GM03348 (cell line): Measurements from ENCODE around the gene TNS2.
"Not testable (repeated sequence)": the region's sequence is repeated elsewhere in the genome, so short reads cannot be mapped to it uniquely, and the experiment has no call there.

Source experiments
- DNase-seq: peaks from one replicate; pipeline ENCODE4 v3.0.0; 2012; ENCODE audit warnings: low spot score

Gene TNS2, protein sequence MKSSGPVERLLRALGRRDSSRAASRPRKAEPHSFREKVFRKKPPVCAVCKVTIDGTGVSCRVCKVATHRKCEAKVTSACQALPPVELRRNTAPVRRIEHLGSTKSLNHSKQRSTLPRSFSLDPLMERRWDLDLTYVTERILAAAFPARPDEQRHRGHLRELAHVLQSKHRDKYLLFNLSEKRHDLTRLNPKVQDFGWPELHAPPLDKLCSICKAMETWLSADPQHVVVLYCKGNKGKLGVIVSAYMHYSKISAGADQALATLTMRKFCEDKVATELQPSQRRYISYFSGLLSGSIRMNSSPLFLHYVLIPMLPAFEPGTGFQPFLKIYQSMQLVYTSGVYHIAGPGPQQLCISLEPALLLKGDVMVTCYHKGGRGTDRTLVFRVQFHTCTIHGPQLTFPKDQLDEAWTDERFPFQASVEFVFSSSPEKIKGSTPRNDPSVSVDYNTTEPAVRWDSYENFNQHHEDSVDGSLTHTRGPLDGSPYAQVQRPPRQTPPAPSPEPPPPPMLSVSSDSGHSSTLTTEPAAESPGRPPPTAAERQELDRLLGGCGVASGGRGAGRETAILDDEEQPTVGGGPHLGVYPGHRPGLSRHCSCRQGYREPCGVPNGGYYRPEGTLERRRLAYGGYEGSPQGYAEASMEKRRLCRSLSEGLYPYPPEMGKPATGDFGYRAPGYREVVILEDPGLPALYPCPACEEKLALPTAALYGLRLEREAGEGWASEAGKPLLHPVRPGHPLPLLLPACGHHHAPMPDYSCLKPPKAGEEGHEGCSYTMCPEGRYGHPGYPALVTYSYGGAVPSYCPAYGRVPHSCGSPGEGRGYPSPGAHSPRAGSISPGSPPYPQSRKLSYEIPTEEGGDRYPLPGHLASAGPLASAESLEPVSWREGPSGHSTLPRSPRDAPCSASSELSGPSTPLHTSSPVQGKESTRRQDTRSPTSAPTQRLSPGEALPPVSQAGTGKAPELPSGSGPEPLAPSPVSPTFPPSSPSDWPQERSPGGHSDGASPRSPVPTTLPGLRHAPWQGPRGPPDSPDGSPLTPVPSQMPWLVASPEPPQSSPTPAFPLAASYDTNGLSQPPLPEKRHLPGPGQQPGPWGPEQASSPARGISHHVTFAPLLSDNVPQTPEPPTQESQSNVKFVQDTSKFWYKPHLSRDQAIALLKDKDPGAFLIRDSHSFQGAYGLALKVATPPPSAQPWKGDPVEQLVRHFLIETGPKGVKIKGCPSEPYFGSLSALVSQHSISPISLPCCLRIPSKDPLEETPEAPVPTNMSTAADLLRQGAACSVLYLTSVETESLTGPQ (N-terminal part only)

DNA sequence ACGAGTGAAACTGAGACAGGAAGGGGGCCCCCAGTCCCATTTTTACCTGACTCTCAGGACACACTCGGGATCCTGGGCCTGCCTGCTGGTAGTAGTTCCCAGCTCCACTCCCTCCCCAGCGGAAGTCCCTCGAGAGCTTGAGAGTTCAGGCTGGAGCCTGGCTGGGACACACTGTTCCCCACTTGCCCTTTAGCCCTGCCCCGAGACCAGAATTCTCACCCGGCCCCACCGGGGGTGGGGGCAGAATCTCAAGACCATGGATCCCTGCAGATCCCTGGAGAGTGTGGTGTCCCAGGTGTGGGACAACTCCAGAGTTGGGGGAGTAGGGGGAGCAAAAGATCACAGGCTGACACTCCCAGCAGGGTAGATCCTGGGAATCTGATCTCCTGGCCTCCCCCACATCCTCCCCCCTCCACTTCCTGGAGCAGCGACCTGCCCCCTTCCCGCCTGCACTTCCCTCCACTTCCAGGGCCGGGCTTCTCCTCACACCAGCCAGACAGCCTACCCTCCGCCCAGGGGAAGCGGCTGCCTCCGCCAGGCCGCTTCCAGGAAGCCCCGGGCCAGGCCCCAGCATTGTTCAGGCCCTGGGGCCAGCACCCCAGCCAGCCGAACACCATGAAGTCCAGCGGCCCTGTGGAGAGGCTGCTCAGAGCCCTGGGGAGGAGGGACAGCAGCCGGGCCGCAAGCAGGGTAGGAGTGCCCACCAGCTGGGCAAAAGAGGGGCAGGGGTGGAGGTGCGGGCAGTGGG, at the start of gene TNS2:
Gene TNS2 (plus strand): TSS at position 495 of the 748 bp plus-strand sequence. CDS start 121 bp downstream, at position 616.
- DNase-seq, result peak; percentile 79

DNA sequence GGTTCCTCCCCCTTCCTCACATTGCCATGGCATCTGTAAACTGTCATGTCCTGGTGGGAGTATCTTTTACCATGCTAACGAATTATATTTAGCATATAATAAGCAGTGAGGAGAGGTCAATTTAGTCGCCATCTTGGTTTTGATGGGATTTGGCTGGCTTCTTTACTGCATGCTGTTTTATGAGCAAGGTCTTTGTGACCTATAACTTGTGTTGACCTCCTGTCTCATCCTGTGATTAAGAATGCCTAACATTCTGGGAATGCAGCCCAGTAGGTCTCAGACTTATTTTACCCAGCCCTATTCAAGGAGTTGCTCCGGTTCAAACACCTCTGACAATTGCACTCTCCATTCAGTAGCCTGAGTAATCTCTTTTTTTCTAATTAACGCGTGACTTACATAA, 45.7 kb upstream of the TNS2 start:
- no peak for DNase-seq

DNA sequence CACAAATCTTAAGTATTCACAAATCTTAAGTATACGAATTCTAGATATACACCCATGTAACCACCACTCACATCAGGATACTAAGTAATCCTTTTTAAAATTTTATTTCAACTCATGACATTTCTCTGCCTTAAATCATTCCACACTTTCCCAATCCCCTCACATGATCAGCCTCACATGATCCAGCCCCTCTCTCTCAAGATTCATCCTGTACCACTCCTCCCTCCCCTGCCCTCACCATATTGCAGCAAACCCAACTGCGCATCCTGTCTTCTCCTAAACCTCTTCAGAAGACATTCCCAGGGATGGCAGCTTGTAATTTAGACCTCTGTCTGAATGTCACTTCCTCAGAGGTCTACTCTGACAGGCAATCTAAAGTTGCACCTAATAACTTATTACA, 45.3 kb upstream of the TNS2 start:
- DNase-seq, result peak; percentile 34

DNA sequence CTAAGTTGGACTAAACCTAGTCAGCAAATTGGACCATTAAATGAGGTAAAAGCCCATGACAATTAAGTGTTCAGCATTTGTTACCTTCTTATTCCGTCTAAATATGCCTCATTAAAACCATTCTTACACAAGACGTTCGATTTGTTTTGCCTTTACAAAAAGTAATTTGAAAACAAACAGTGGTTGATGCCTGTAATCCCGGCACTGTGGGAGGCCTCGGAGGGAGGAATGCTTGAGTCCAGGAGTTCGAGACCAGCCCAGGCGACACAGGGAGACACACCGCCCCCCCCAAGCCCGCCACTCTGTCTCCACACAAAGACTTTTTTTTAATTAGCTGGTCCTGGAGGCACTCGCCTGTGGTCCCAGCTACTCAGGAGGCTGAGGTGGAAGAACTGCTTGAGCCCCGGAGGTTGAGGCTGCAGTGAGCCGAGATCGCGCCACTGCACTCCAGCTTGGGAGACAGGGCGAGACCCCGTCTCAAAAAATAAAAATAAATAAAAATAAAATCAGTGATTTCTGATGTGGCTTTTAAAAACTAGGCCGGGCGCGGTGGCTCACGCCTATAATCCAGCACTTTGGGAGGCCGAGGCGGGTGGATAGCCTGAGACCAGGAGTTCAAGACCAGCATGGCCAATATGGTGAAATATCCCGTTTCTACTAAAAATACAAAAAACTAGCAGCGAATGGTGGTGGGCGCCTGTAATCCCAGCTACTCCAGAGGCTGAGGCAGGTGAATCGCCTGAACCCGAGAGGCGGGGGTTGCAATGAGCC, 44.5 kb upstream of the TNS2 start:
- no peak for DNase-seq

DNA sequence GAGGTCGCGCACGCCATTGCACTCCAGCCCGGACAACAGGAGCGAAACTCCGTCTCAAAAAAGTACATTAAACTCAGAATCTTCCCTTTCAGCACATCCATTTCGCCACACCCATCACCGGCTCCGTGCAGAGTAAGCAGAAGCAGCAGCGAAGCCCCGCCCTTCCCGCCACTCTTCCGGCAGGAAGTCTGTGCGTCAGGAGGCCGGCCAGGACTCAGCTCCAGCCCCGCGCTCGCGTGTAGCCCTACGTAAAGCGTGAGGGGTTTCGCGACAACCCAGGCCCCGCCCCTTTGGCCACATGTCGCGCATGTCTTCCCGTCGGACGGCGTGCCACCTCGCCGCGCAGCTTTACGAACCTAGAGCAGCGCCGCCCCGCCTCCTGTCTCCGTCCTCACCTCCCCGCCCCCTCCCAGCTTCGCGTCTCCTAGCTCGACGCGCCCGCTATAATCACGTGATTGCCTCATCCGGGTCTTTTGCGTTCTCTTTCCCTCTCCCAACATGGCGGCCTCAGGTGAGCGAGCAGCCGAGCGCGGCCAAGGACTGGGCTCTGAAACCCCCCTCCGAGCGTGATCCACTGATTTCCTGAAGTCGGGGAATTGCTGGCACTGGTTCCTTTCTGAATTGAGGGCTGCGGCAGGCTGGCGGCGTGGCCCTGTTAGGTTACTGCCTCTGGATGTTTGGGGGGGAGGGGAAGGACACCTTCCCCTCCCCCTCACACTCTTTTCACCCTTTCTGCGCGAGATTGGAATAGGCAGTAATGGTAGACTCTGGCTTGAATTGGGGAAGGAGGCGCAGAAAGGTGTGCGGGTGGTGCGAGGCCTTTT, 43.7 kb upstream of the TNS2 start, which contains the start of gene EIF4B:
Gene EIF4B (plus strand): TSS at position 471 of the 824 bp plus-strand sequence. CDS start 28 bp downstream, at position 499.
- DNase-seq, result peak; percentile 98

DNA sequence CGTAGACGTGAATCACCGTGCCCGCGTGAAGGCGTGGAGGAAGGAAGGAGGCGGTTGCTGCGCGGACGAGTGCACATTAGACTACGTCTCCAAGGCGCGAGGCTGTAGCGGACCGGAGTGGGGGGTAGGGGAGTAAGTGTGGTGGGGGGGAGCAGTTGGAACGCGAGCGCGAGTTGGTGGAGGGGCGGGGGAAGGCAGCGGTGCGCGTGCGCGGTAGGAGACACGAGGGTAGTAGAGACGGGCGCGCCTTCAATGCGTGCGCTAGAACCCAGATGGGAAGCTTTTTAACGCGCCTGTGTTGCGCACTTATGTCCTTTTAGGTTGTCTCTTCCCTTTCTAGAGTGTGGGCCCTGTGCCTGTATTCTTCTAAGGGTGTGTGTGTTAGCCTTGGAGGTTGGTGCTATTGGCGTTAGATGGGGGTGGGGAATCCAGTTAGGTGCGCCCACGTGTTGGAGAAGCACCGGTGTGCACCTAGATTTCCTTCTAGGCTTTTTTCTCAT, 43.0 kb upstream of the TNS2 start:
- DNase-seq, result peak; percentile 91

DNA sequence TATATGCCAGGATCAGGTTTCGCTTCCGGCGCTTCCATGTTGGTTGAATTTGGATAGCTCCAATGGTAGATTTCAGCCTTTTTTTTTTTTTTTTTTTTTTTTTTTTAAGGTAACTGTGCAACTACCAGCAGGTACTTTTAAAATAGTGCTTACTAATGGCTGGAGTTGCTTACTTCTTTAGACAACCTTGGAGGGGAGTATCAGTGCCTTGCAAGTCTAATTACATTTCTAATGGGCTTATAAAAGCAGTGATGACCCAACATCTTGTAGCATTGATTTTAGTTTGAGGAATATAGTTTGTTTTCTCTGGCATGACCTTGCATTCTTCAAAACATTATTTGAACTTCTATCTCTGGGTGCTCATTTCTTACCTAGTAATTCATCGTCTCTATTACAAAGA, 42.5 kb upstream of the TNS2 start:
- no peak for DNase-seq

DNA sequence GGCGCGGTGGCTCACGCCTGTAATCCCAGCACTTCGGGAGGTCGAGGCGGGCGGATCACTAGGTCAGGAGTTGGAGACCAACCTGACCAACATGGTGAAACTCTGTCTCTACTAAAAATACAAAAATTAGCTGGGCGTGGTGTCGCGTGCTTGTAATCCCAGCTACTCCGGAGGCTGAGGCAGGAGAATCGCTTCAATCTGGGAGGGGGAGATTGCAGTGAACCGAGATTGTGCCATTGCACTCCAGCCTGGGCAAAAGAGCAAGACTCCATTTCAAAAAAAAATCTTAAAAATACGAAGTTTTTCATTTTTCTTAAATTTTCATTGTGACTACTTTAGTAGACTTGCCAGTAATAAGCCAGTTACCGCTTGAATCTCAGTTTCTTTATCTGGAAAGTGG, 41.1 kb upstream of the TNS2 start:
- DNase-seq, result not testable (repeated sequence)

DNA sequence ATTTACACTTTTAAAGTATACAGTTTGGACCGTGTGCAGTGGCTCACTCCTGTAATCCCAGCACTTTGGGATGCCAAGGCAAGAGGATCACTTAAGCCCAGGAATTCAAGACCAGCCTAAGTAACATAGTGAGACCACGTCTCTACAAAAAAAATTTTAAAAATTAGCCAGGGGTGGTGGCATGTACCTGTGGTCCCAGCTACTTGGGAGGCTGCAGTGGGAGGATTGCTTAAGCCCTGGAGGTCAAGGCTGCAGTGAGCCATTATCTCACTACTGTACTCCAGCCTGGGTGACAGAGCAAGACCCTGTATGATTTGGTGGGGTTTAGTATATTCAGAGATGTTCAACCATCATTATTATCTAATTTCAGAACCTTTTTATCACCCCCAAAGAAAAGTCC, 38.9 kb upstream of the TNS2 start:
- DNase-seq, result no peak

DNA sequence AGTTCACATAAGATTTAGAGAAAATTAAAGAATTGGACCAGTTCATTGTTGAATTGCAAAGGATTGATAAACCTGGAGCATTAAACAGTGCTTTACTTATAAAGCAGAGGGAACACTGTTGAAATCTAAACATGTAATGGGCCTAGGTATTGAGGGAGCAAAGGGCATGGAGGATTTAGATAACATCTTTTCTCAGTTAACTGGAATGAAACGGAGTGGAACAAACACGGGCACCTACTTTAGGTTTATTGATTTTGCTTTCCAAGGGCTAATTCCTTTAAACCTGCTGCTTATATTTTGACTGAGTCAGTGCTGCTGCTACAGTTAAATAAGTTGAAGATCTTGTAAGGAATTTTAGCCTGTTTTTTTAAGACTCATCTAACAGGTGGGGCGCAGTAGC, 38.0 kb upstream of the TNS2 start:
- no peak for DNase-seq

DNA sequence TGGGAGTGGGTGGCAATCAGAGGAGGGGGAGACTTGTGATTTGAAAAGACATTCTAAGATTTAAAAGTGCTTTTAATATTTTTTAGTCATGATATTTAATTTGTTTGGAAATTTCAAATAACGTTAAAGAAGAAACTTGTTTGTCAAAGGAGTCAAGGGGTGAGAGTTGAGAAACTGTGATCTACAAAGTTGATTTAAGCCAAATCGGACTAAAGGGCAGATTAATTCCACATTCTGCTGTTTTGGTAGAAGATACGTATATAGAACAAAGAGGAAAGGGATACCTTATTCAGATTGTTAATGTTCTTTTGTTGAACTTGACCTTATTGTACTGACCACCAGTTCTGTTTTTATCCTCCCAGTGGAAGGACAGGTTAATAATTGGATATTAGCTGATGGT, 36.9 kb upstream of the TNS2 start:
- no peak for DNase-seq

DNA sequence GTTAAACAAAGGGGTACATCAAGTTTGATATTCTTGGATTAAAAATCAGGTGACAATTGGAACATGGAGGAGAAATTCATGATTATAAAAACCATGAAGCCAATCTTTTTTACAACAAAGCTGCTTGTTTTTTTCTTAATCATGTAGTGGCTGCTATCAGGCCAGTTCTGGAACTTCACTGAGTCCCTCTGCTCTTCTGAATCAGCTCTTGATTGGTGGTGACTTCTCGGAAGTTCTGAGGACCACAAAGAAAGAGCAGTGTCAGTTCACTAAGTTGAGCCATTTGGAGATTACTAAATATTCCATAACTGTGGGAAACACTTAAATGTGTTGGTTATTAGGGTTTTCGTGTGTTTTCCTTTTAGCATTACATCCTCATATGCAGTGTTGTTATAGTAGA, 35.2 kb upstream of the TNS2 start:
- DNase-seq, result no peak

DNA sequence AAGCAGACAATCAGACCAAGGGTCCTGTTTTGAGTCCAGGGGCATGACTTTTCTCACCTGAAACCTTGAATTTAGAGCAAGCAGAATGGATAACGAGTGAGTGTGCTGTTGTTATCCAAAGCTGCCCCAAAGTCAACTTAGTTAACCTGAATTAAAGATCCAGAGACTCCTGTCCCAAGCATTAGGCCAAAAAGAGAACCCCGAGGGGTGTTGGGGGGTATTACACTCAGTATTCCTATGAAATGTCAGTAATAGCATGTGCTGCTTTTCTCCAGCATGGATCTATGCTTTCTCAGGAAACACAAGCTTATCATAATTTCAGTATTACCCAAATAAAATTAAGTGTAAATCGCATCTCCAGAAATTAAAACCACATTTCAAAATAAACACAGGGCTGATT, 24.6 kb upstream of the TNS2 start:
- no peak for DNase-seq

DNA sequence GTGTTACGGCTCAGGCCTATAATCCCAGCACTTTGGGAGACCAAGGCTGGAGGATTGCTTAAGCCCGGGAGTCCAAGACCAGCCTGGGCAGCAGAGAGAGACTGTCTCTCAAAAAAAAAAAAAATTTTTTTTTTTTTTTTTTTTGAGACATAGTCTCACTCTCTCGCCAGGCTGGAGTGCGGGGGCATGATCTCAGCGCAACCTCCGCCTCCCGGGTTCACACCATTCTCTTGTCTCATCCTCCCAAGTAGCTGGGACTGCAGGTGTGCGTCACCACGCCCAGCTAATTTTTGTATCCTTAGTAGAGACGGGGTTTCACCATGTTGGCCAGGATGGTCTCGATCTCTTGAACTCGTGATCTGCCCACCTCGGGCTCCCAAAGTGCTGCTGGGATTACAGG, 22.9 kb upstream of the TNS2 start:
- not testable (repeated sequence) for DNase-seq

DNA sequence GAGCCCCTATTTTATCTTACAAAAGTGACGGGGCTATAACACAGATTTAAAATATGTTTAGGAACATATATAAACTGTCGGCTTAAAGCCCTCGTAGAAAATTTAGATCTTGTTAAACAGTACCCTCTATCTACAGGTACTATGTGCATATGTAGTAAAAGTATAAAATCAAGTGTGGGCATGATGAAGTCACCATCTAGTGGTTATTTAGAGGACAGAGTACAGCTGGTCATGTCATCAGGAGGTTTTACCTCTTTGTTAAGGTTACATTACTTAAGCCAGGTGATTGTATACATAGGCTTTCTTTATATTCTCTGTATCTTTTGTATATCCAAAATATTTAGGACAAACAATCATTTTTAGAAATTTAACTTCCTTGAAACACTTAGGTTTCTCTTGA, 18.2 kb upstream of the TNS2 start:
- DNase-seq, result no peak

DNA sequence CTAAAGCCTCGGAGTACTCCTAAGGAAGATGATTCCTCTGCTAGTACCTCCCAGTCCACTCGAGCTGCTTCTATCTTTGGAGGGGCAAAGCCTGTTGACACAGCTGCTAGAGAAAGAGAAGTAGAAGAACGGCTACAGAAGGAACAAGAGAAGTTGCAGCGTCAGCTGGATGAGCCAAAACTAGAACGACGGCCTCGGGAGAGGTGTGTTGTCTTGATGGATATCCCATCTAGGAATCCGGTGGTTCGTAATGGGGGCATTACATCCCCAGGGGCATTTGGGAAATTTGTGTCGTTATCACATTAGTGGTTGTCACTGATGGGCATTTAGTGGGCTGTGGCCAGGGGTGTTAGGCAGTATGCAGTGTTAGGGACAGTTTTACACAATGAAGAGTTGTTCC, 16.0 kb upstream of the TNS2 start:
- DNase-seq, result not testable (repeated sequence)

DNA sequence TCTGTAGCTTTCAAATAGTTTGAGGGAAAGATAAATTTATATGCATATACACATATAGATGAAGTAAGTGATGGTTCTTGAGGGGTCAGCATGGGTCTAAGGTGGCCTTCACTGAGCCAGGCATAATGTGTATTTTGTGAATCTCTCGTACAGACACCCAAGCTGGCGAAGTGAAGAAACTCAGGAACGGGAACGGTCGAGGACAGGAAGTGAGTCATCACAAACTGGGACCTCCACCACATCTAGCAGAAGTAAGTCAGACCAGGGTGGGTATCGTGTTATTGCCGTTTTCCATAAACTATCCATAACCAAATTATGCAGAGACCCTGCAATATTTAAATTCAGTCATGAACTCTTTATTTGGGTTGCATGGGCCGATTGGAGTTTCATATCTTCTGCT, 15.4 kb upstream of the TNS2 start:
- no peak for DNase-seq

DNA sequence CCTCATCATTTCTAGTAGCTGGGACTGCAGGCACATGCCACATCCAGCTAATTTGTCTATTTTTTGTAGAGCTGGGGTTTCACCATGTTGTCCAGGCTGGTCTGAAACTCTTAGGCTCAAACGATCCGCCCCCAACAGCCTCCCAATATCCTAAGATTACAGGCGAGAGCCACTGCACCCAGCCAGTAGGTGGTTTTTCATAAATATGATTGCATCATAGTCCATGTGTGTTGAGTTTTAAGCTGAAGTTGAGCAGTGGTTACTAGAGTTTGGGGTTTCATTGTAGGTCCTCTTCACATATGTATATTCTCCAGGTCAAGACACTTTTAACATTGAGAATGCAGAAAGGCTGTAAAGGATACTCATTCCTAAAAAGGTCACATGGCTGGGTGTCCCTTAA, 13.1 kb upstream of the TNS2 start:
- DNase-seq, result no peak

DNA sequence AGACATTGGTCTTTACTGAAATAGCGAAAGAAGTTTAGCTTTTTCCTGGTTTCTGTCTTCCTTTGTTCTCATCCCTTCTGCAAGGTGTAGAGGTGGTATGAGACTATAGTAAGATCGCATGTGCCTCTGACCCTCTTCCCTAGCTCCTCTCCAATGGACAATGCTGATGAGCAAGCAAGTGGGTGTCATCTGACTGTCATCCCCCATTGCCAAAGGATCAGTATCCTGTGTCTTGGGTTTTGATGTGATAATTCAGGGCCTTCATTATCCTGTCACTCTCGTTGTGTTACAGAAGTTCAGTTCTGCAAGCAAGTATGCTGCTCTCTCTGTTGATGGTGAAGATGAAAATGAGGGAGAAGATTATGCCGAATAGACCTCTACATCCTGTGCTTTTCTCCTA, 10.0 kb upstream of the TNS2 start:
- DNase-seq, result no peak
